Ovary (tissue), 9 donors: Measurements from ENCODE around the gene SPAG16. TPM values are rescaled to one million over a fixed set of nuclear protein-coding genes. Genes with fewer than 3 reads are reported as not detected.
A peak's percentile ranks its signal among the peaks of the same experiment; 100 is the strongest.

Experiments
- DNase-seq, 5 donors: peaks; one replicate each; pipeline ENCODE4 v3.0.0-alpha.2; 2019 to 2020
- H3K27ac ChIP-seq, 2 donors: fragments of 200-600 bp; one replicate each; pipeline versions ENCODE4 v1.5.1 to v1.8.0; 2019 to 2022
- H3K27me3 ChIP-seq: fragments of 200-600 bp; one replicate; pipeline ENCODE4 v1.8.0; 2022
- H3K36me3 ChIP-seq: fragments of 200-600 bp; sonication (generic); one replicate; pipeline ENCODE4 v1.5.1; 2019
- H3K4me1 ChIP-seq: one replicate; pipeline ENCODE4 v1.8.1; 2013; ENCODE audit warnings: mild to moderate bottlenecking, moderate library complexity; ENCODE audit not compliant: insufficient read depth
- H3K4me3 ChIP-seq: fragments of 200-600 bp; sonication (generic); one replicate; pipeline ENCODE4 v1.5.1; 2017
- H3K9me3 ChIP-seq, 2 donors: fragments of 200-600 bp in 1 of 2; sonication (generic) in 1 of 2; one replicate each; pipeline versions ENCODE4 v1.5.1 to v1.8.1; 2013 to 2019; ENCODE audit warnings: mild to moderate bottlenecking in 1 of 2, moderate library complexity in 1 of 2
- EP300 ChIP-seq: sonication (generic); formaldehyde crosslinking; IDR thresholded peaks from one replicate; pipeline ENCODE4 v1.6.1; 2017; ENCODE audit warnings: antibody characterized with exemption
- POLR2A ChIP-seq: fragments of 450-650 bp; IDR thresholded peaks from one replicate; pipeline ENCODE4 v1.6.1; 2017; ENCODE audit warnings: antibody characterized with exemption, mild to moderate bottlenecking, moderate library complexity
- WGBS, 3 donors: extraction: QIAGEN DNeasy Blood & Tissue Kit in 1 of 3; methylation state at CpG; one replicate each; pipeline versions ENCODE4 v1.1.5 to v1.1.7; 2013 to 2017; 5-methylcytosine and 5-hydroxymethylcytosine counted together
- intact Hi-C, 4 donors: fragments of 100-400 bp; cut with DNase I; formaldehyde crosslinking; loops; one replicate each; pipeline versions ENCODE4 v1.11.0 to v1.15.1; 2022 to 2023
- polyA plus RNA-seq, 2 donors: library from polyadenylated mRNA; stranded (reverse); fragments of 200-250 nt in 1 of 2; fragments of 350-450 nt in 1 of 2; fragmentation: Illumina TruSeq in 1 of 2; extraction: RNeasy Lipid Tissue Mini Kit (QIAGEN cat#74804) in 1 of 2; gene quantifications; one replicate each; pipeline ENCODE4 v1.2.3, GENCODE V29; 2013 to 2014
- total RNA-seq, 7 donors: library from RNA; depleted of rRNA in 2 of 7; stranded (reverse); fragments of >200 nt in 2 of 7; fragmentation: NEBNext Ultra II Directional in 3 of 7; extraction: Animal tissue kit (Norgen Biotek cat#: 25700) in 3 of 7; gene quantifications; one replicate each; pipeline versions ENCODE4 v1.1.0 to v1.2.4, GENCODE V29; 2016 to 2023
- TF ChIP-seq, protein P1 (sequence below), 3 donors: fragments of 450-650 bp in 2 of 3; fragments of 200-600 bp in 1 of 3; IDR thresholded peaks; one replicate each; pipeline versions ENCODE4 v1.5.1 to v1.8.0; 2016 to 2022; ENCODE audit warnings: antibody characterized with exemption in 3 of 3, mild to moderate bottlenecking in 1 of 3
- donor health status: DM: no; HTN: no; CAD: no; lungs with moderate emphysema.
- donor health status: DM: no; HTN: no; CAD: no.
- donor health status: Bipolar disorder and iron deficiency.
- donor health status: DM: yes; HTN: yes; CAD: no.
- donor health status: DM: no; HTN: no; CAD: no.
- donor health status: DM: yes; HTN: yes; CAD: no.

SPAG16 gene
- total and polyA plus RNA-seq, 9 donors, result 25.2 to 58.7 (median 28.9) TPM

DNA sequence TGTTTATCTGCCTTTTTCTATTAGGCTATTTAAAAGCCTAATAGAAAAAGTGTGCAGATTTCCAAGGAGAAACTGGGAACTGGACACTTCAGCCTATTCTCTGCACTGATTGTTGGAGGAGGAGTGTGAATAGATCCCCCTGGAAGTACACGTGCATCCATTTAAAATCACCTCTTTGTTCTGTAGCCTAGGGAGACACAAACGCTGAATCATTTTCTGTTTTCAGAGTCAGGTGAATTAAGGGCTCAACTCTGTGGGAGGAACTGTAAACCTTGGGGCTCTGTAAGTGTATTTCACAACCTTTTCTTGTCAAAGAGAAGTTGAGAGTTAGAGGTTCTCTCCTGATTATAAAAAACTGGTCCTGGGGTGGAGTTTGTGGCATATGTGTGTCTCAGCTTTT is 159.7 kb downstream of the SPAG16 start:
- no peaks in the 10 kb centered on the region for H3K36me3 ChIP-seq
- no peak for DNase-seq
- WGBS, 3 donors, result 73 to 78% (median 76%) methylated on average over 2 of the region's 2 CpGs
- H3K27ac ChIP-seq, result no peak overlapping the region
- H3K4me1 ChIP-seq, result no peaks in the 10 kb centered on the region
- no peak for TF ChIP-seq POLR2A
- TF ChIP-seq EP300, result no peak
- TF ChIP-seq, protein P1, sequence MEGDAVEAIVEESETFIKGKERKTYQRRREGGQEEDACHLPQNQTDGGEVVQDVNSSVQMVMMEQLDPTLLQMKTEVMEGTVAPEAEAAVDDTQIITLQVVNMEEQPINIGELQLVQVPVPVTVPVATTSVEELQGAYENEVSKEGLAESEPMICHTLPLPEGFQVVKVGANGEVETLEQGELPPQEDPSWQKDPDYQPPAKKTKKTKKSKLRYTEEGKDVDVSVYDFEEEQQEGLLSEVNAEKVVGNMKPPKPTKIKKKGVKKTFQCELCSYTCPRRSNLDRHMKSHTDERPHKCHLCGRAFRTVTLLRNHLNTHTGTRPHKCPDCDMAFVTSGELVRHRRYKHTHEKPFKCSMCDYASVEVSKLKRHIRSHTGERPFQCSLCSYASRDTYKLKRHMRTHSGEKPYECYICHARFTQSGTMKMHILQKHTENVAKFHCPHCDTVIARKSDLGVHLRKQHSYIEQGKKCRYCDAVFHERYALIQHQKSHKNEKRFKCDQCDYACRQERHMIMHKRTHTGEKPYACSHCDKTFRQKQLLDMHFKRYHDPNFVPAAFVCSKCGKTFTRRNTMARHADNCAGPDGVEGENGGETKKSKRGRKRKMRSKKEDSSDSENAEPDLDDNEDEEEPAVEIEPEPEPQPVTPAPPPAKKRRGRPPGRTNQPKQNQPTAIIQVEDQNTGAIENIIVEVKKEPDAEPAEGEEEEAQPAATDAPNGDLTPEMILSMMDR (IDR thresholded peaks at IDR 0.05), result no peak
- peaks cover 0 to 4% of the 10 kb centered on the region in 2 donors for H3K9me3 ChIP-seq
- H3K27me3 ChIP-seq, result no peaks in the 10 kb centered on the region
- H3K4me3 ChIP-seq, result no peak overlapping the region
- intact Hi-C loops, result no loop called here

DNA sequence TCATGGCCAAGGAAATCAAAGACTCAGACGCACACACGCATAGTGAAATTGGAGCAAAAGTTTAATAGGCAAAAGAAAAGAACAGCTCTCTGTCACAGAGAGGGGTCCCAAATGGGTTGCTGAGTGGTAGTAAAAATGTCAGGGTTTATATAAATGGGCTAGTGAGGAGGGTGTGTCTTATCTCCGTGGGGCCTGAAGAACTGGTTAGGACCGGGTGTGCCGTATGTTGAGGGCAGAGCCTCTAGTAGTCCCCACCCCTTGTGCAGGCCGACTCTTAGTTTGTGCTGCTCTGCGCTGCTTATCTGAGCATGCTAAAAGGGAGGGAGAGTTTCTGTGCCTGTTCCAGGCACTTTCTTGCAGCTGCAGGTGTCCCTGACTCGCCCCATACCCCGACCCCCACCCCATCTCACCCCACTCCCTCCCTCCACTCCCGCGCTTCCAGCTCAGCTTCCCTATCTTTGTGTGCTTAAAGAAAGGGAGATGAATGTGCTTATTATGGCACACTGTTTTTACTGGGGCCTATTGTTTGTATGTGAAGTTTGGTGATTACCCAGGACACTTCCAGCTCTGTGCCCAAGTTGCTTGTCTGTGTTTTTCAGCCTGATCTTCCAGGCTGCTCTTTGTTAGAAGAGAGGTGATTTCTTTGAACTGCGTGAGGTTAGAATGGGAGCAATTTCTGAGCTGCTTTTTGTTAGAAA is 167.4 kb downstream of the SPAG16 start:
- no peaks in the 10 kb centered on the region for H3K9me3 ChIP-seq
- H3K4me1 ChIP-seq, result no peaks in the 10 kb centered on the region
- DNase-seq, result peak in 2 of 5 donors; percentile 15 to 42
- H3K27me3 ChIP-seq, result no peaks in the 10 kb centered on the region
- no peak overlapping the region for H3K27ac ChIP-seq
- TF ChIP-seq EP300 (no peak), POLR2A (no peak)
- TF ChIP-seq, protein P1 (IDR thresholded peaks at IDR 0.05), result no peak
- WGBS, 3 donors, result 16 to 31% (median 19%) methylated on average over 12 of the region's 12 CpGs
- no peak overlapping the region for H3K4me3 ChIP-seq
- no peaks in the 10 kb centered on the region for H3K36me3 ChIP-seq
- intact Hi-C loops, result no loop called here

DNA sequence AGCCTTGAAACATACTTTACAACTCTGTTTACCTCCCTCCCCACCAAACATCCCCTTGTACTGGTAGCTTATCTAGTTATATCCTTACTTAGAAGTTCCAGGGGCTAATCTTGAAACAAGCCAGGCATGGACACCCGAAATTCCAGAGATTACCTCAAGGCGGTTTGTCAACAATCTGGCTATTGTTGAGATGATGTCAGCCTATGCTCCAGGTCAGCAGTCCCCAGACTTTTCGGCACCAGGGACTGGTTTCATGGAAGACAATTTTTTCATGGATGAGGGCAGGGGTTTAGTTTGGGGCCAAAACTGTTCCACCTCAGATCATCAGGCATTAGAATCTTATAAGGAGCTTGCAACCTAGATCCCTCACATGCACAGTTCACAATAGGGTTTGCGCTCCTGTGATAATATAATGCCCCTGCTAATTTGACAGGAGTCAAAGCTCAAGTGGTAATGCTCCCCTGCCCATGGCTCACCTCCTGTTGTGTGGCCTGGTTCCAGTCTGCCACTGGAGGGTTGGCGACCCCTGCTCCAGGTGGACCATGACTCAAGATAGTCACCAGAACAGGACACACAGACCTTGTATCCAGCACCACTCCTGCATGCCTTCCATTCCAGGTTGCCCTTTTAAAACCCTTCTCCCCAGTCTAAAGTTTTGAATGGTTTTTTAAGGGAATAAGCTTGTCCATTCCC is 171.2 kb downstream of the SPAG16 start:
- Histone ChIP-seq H3K27me3 (no peaks in the 10 kb centered on the region), H3K4me3 (no peak overlapping the region), H3K27ac (no peak overlapping the region), H3K9me3 (no peaks in the 10 kb centered on the region), H3K36me3 (no peaks in the 10 kb centered on the region), H3K4me1 (no peaks in the 10 kb centered on the region)
- intact Hi-C loops, result no loop called here
- 50 to 52% (median 51%) methylated on average over 5 of the region's 5 CpGs for WGBS, 3 donors
- DNase-seq, result no peak
- TF ChIP-seq, protein P1 (IDR thresholded peaks at IDR 0.05), result no peak
- TF ChIP-seq POLR2A (no peak), EP300 (no peak)

DNA sequence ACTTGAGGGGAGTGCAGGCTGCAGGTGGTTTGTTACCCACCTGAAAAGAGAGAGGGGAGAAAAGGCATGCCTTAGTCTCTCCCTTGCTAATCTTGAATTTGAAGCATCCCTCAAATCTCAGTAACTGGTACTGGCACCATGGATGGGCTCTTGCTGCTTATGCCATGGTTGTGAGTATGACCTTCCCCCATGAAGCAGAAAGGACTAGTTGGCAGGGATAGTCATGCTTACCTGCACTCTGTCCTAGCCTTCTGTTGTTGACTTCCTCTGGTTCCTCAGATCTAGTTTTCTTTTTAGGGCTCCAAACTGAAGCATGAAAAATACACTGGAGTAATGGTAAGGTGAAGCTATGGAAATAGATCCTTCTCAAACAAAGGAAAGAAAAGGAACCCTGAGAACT is 191.2 kb downstream of the SPAG16 start:
- Histone ChIP-seq H3K9me3 (peaks cover 0 to 14% of the 10 kb centered on the region in 2 donors), H3K4me1 (no peaks in the 10 kb centered on the region), H3K4me3 (no peak overlapping the region), H3K27ac (no peak overlapping the region), H3K27me3 (no peaks in the 10 kb centered on the region), H3K36me3 (no peaks in the 10 kb centered on the region)
- DNase-seq, result no peak
- intact Hi-C loops, result no loop called here
- TF ChIP-seq, protein P1 (IDR thresholded peaks at IDR 0.05), result no peak
- TF ChIP-seq POLR2A, result no peak
- TF ChIP-seq EP300, result no peak
